ENCODE results near the gene TNPO2. TPM values are rescaled to one million over a fixed set of nuclear protein-coding genes. Genes with fewer than 3 reads are reported as not detected.

The TNPO2 gene
- total and polyA plus RNA-seq, 2 of the 13 experiments (the other 11 are each of a cell fraction or from before 2014, with no cell fraction given) = 31.7 to 61.0 TPM

DNA sequence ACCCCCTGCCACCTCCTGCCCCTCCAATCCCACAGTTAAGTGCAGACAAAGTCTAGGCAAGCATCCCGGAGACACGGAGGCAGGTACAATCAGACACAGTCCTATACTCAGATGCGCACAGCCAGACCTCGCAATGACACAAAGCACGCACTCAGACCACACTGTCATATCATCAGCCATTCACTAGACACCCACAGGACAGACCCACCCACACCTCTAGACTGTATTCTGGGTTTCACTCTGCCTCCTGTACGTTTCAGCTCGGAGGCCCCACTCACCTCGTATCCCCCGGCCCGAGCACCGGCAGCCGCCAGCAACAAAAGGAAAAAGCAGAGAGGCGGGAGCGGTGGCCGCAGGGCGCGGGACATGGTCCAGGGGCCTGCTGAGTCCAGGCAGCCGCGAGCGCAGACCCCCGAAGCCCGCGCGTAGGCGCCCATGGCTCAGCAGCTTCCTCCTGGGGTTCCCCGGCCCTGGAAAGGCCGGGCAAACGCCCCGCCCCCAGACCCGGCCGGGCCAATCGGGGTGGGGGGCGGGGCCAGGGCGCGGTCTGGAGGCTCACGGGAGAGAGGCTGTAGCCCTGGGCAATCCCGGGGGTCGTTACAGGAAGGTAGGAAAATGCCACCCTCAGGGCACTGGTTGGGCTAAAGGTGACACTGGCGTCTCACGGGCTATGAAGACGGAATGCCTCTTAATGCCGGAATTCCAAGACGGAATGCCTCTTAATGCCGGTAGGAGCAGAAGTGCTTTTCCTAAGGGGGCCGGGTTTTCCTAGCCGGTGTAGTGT is 57.3 kb downstream of the TNPO2 start, which contains the start of the genes MAN2B1 and WDR83 (continued):
- TF ChIP-seq, protein P1, sequence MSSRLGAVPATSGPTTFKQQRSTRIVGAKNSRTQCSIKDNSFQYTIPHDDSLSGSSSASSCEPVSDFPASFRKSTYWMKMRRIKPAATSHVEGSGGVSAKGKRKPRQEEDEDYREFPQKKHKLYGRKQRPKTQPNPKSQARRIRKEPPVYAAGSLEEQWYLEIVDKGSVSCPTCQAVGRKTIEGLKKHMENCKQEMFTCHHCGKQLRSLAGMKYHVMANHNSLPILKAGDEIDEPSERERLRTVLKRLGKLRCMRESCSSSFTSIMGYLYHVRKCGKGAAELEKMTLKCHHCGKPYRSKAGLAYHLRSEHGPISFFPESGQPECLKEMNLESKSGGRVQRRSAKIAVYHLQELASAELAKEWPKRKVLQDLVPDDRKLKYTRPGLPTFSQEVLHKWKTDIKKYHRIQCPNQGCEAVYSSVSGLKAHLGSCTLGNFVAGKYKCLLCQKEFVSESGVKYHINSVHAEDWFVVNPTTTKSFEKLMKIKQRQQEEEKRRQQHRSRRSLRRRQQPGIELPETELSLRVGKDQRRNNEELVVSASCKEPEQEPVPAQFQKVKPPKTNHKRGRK (CRISPR knock-in tag; IDR thresholded peaks at IDR 0.05) = no peak
- TF ChIP-seq TCF7L2 (IDR thresholded peaks at IDR 0.05; ENCODE audit: low read depth, low read length) (no peak), RARG (CRISPR knock-in tag; IDR thresholded peaks at IDR 0.05; ENCODE audit: low read depth) (no peak), ERF (CRISPR knock-in tag; IDR thresholded peaks at IDR 0.05) (no peak), MTF2 (CRISPR knock-in tag; IDR thresholded peaks at IDR 0.05; ENCODE audit: borderline replicate concordance) (no peak), ATM (IDR thresholded peaks at IDR 0.05; ENCODE audit: borderline replicate concordance) (no peak), ZNF33B (CRISPR knock-in tag; IDR thresholded peaks at IDR 0.05) (no peak; the same call in 1 of the 2 replicates), SYNCRIP (IDR thresholded peaks at IDR 0.05; ENCODE audit: insufficient read depth, low read depth, low read length) (no peak), ZNF556 (CRISPR knock-in tag; IDR thresholded peaks at IDR 0.05; ENCODE audit: borderline replicate concordance) (no peak), NR2F2 (IDR thresholded peaks at IDR 0.05; ENCODE audit: borderline replicate concordance, low read depth) (no peak), ATF2 (CRISPR knock-in tag; IDR thresholded peaks at IDR 0.05) (no peak), JDP2 (CRISPR knock-in tag; IDR thresholded peaks at IDR 0.05; ENCODE audit: borderline replicate concordance) (no peak)
- TF ChIP-seq, protein P2, sequence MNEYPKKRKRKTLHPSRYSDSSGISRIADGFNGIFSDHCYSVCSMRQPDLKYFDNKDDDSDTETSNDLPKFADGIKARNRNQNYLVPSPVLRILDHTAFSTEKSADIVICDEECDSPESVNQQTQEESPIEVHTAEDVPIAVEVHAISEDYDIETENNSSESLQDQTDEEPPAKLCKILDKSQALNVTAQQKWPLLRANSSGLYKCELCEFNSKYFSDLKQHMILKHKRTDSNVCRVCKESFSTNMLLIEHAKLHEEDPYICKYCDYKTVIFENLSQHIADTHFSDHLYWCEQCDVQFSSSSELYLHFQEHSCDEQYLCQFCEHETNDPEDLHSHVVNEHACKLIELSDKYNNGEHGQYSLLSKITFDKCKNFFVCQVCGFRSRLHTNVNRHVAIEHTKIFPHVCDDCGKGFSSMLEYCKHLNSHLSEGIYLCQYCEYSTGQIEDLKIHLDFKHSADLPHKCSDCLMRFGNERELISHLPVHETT (CRISPR knock-in tag; conservative IDR thresholded peaks at IDR 0.05) = no peak
- TF ChIP-seq, protein P3, sequence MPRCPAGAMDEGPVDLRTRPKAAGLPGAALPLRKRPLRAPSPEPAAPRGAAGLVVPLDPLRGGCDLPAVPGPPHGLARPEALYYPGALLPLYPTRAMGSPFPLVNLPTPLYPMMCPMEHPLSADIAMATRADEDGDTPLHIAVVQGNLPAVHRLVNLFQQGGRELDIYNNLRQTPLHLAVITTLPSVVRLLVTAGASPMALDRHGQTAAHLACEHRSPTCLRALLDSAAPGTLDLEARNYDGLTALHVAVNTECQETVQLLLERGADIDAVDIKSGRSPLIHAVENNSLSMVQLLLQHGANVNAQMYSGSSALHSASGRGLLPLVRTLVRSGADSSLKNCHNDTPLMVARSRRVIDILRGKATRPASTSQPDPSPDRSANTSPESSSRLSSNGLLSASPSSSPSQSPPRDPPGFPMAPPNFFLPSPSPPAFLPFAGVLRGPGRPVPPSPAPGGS (CRISPR knock-in tag; IDR thresholded peaks at IDR 0.05) = no peak
